NCI-H2196 treated with DMSO at 0.1 percent for 48 hours (cell line): Measurements from ENCODE around the gene SLC29A3.
A peak's percentile ranks its signal among the peaks of the same experiment; 100 is the strongest.

Experiments used
- DNase-seq: peaks from one replicate; lab custom pipeline; 2025; ENCODE audit not compliant: unreplicated experiment; lab: John Stamatoyannopoulos, UW

The SLC29A3 gene

GRCh38 chr10:71300555-71301370 lies 18.3 kb upstream of the SLC29A3 start:
- DNase-seq: no peak

- DNase-seq: no peak
Observed at GRCh38 chr10:71301371-71301916, 17.6 kb upstream of the SLC29A3 start.

- DNase-seq: no peak
Observed at GRCh38 chr10:71302451-71302850, 16.6 kb upstream of the SLC29A3 start.

GRCh38 chr10:71302874-71303568 lies 16.0 kb upstream of the SLC29A3 start:
- DNase-seq: peak; percentile 28

- DNase-seq: no peak
Observed at GRCh38 chr10:71303569-71303907, 15.5 kb upstream of the SLC29A3 start.

- no peak for DNase-seq
Observed at GRCh38 chr10:71304914-71305313, 14.1 kb upstream of the SLC29A3 start.

GRCh38 chr10:71306979-71307378 lies 12.1 kb upstream of the SLC29A3 start:
- DNase-seq: no peak

- DNase-seq: no peak
Observed at GRCh38 chr10:71307469-71308085, 11.5 kb upstream of the SLC29A3 start.

- DNase-seq: no peak
Observed at GRCh38 chr10:71308244-71308643, 10.8 kb upstream of the SLC29A3 start.

GRCh38 chr10:71308985-71309384 lies 10.1 kb upstream of the SLC29A3 start:
- no peak for DNase-seq

- DNase-seq: no peak
Observed at GRCh38 chr10:71309919-71310318, 9.1 kb upstream of the SLC29A3 start.

- no peak for DNase-seq
Observed at GRCh38 chr10:71312220-71312619, 6.8 kb upstream of the SLC29A3 start.

- DNase-seq: no peak
Observed at GRCh38 chr10:71312811-71313789, 6.0 kb upstream of the SLC29A3 start.

GRCh38 chr10:71314028-71314693 lies 4.9 kb upstream of the SLC29A3 start:
- no peak for DNase-seq

- DNase-seq: no peak
Observed at GRCh38 chr10:71314694-71315225, 4.3 kb upstream of the SLC29A3 start.

- no peak for DNase-seq
Observed at GRCh38 chr10:71316056-71316785, 2.8 kb upstream of the SLC29A3 start.

GRCh38 chr10:71316786-71317160 lies 2.3 kb upstream of the SLC29A3 start:
- DNase-seq: no peak

GRCh38 chr10:71317739-71318138 lies 1.3 kb upstream of the SLC29A3 start:
- no peak for DNase-seq

- DNase-seq: no peak
Observed at GRCh38 chr10:71319800-71320392, 837 bp downstream of the SLC29A3 start.
